Spleen (tissue), 7 donors: ENCODE measurements around the gene BCL2L11.

ENCODE experiments used
- POLR2AphosphoS5 ChIP-seq, 3 donors: sonication (generic); formaldehyde crosslinking; IDR thresholded peaks; one replicate each; pipeline ENCODE4 v1.5.1; 2017; ENCODE audit warnings: antibody characterized with exemption in 3 of 3
- TF ChIP-seq, protein P1 (sequence below), 11 experiments: fragments of 200-600 bp in 7 of 11; fragments of 450-650 bp in 4 of 11; sonication (generic) in 4 of 11; IDR thresholded peaks in 8 of 11; conservative IDR thresholded peaks in 3 of 11; 1 replicate in 7 of 11; 2 replicates in 4 of 11; pipeline versions ENCODE4 v1.4.0 to v1.8.0; 2016 to 2021; ENCODE audit warnings: antibody characterized with exemption in 11 of 11, inconsistent platforms in 4 of 11, mild to moderate bottlenecking in 1 of 11
- donor health status: DM: no; HTN: no; CAD: no; lungs with moderate emphysema.
- donor health status: DM: no; HTN: no; CAD: no.
- donor health status: DM: no; HTN: no; CAD: no.

- TF ChIP-seq, protein P1, sequence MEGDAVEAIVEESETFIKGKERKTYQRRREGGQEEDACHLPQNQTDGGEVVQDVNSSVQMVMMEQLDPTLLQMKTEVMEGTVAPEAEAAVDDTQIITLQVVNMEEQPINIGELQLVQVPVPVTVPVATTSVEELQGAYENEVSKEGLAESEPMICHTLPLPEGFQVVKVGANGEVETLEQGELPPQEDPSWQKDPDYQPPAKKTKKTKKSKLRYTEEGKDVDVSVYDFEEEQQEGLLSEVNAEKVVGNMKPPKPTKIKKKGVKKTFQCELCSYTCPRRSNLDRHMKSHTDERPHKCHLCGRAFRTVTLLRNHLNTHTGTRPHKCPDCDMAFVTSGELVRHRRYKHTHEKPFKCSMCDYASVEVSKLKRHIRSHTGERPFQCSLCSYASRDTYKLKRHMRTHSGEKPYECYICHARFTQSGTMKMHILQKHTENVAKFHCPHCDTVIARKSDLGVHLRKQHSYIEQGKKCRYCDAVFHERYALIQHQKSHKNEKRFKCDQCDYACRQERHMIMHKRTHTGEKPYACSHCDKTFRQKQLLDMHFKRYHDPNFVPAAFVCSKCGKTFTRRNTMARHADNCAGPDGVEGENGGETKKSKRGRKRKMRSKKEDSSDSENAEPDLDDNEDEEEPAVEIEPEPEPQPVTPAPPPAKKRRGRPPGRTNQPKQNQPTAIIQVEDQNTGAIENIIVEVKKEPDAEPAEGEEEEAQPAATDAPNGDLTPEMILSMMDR (IDR thresholded peaks at IDR 0.05 in 8 of 11, conservative IDR thresholded peaks at IDR 0.05 in 3 of 11), result no peak
- no peak for TF ChIP-seq POLR2AphosphoS5 (IDR thresholded peaks at IDR 0.05)
These were observed 75.7 kb downstream of the BCL2L11 start for GRCh38 chr2:111196435-111196834.
